ENCODE results near the gene SLC45A3. TPM values are rescaled to one million over a fixed set of nuclear protein-coding genes. Genes with fewer than 3 reads are reported as not detected.

SLC45A3 gene
- total RNA-seq, 4 donors from 2014 or later: 0.84 to 1.3 (median 1.1) TPM

- H3K27me3 ChIP-seq: no peaks in the 10 kb centered on the region
- TF ChIP-seq POLR2AphosphoS5 (IDR thresholded peaks at IDR 0.05) (no peak), POLR2A (IDR thresholded peaks at IDR 0.05) (no peak), EP300 (IDR thresholded peaks at IDR 0.05) (no peak), CTCF (IDR thresholded peaks at IDR 0.05) (no peak)
- no peak for ATAC-seq
- no peak overlapping the region for H3K4me3 ChIP-seq
- peak overlapping the region in 1 of 4 donors; percentile 15 for H3K27ac ChIP-seq
- H3K36me3 ChIP-seq: peaks cover 9 to 46% of the 10 kb centered on the region in 2 donors
- H3K9me3 ChIP-seq: no peaks in the 10 kb centered on the region
- WGBS, 2 donors (ENCODE audit: low coverage in 1 of 2): 73 to 82% methylated on average over 5 of the region's 5 CpGs
- peaks cover 0 to 27% (median 4%) of the 10 kb centered on the region in 3 donors for H3K4me1 ChIP-seq
Measured at GRCh38 chr1:205714190-205714905, 34.0 kb upstream of the SLC45A3 start.

GRCh38 chr1:205711105-205712048 is 31.1 kb upstream of the SLC45A3 start:
- peak overlapping the region in 1 of 4 donors; percentile 6 for H3K27ac ChIP-seq

GRCh38 chr1:205710201-205711062 is 30.1 kb upstream of the SLC45A3 start:
- no peak overlapping the region for H3K27ac ChIP-seq
- TF ChIP-seq EP300 (IDR thresholded peaks at IDR 0.05): no peak
- no peak for TF ChIP-seq POLR2A (IDR thresholded peaks at IDR 0.05)
- no peak for TF ChIP-seq CTCF (IDR thresholded peaks at IDR 0.05)
- TF ChIP-seq POLR2AphosphoS5 (IDR thresholded peaks at IDR 0.05): no peak
- H3K27me3 ChIP-seq: no peaks in the 10 kb centered on the region
- no peak overlapping the region for H3K4me3 ChIP-seq
- WGBS, 2 donors (ENCODE audit: low coverage in 1 of 2): 56 to 71% methylated on average over 1 of the region's 1 CpG
- no peaks in the 10 kb centered on the region for H3K9me3 ChIP-seq
- peaks cover 0 to 34% (median 7%) of the 10 kb centered on the region in 3 donors for H3K4me1 ChIP-seq
- peaks cover 0 to 16% of the 10 kb centered on the region in 2 donors for H3K36me3 ChIP-seq
- ATAC-seq: no peak

More at GRCh38 chr1:205711105-205712048, 31.1 kb upstream of the SLC45A3 start:
- H3K4me3 ChIP-seq: no peak overlapping the region
- TF ChIP-seq CTCF (IDR thresholded peaks at IDR 0.05) (peak; percentile 77 to 83 (median 80)), POLR2A (IDR thresholded peaks at IDR 0.05) (no peak)
- peaks cover 0 to 34% (median 7%) of the 10 kb centered on the region in 3 donors for H3K4me1 ChIP-seq
- H3K36me3 ChIP-seq: peaks cover 0 to 25% of the 10 kb centered on the region in 2 donors
- ATAC-seq: peak; percentile 68
- WGBS, 2 donors (ENCODE audit: low coverage in 1 of 2): 48 to 51% methylated on average over 7 to 8 of the region's 8 CpGs
- no peaks in the 10 kb centered on the region for H3K27me3 ChIP-seq
- H3K9me3 ChIP-seq: no peaks in the 10 kb centered on the region

- H3K27me3 ChIP-seq: no peaks in the 10 kb centered on the region
- TF ChIP-seq EP300 (IDR thresholded peaks at IDR 0.05) (no peak), POLR2A (IDR thresholded peaks at IDR 0.05) (no peak), POLR2AphosphoS5 (IDR thresholded peaks at IDR 0.05) (no peak), CTCF (IDR thresholded peaks at IDR 0.05) (no peak)
- H3K36me3 ChIP-seq: peaks cover 0 to 15% of the 10 kb centered on the region in 2 donors
- WGBS, 2 donors (ENCODE audit: low coverage in 1 of 2): 80 to 87% methylated on average over 2 of the region's 2 CpGs
- H3K4me3 ChIP-seq: no peak overlapping the region
- peaks cover 0 to 41% (median 7%) of the 10 kb centered on the region in 3 donors for H3K4me1 ChIP-seq
- no peaks in the 10 kb centered on the region for H3K9me3 ChIP-seq
- H3K27ac ChIP-seq: no peak overlapping the region
- ATAC-seq: no peak
Measured at GRCh38 chr1:205709640-205710039, 29.3 kb upstream of the SLC45A3 start.
